ENCODE measurements around the gene CPAMD8. TPM values are rescaled to one million over a fixed set of nuclear protein-coding genes. Genes with fewer than 3 reads are reported as not detected.
"Not testable (repeated sequence)": the region's sequence is repeated elsewhere in the genome, so short reads cannot be mapped to it uniquely, and the experiment has no call there.

CPAMD8 gene
- total RNA-seq, 1 donor from 2014 or later: 5.3 TPM

DNA sequence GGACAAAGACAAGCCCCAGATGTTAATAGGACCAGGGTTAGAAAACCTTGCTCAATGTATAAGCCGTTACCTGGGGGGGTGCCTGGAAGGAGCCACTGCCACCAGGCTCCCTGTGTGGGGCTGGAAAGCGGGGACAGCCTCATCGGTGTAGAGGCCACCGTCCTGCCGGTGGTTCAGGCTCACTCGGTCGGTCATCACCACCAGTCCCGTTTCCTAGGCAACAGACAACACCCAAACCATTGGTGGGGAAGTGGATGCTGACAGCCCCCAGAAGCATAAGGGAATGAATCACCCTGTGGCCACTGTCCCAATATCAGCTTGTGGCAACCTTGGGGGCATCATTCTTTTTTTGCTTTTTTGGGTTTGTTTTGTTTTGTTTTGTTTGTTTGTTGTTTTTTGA is 55.8 kb downstream of the CPAMD8 start:
- no peak for DNase-seq (ENCODE audit: low read depth)
- TF ChIP-seq, protein P1, sequence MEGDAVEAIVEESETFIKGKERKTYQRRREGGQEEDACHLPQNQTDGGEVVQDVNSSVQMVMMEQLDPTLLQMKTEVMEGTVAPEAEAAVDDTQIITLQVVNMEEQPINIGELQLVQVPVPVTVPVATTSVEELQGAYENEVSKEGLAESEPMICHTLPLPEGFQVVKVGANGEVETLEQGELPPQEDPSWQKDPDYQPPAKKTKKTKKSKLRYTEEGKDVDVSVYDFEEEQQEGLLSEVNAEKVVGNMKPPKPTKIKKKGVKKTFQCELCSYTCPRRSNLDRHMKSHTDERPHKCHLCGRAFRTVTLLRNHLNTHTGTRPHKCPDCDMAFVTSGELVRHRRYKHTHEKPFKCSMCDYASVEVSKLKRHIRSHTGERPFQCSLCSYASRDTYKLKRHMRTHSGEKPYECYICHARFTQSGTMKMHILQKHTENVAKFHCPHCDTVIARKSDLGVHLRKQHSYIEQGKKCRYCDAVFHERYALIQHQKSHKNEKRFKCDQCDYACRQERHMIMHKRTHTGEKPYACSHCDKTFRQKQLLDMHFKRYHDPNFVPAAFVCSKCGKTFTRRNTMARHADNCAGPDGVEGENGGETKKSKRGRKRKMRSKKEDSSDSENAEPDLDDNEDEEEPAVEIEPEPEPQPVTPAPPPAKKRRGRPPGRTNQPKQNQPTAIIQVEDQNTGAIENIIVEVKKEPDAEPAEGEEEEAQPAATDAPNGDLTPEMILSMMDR (IDR thresholded peaks at IDR 0.05; ENCODE audit: insufficient read depth, low read length, poor library complexity, severe bottlenecking): no peak
- Histone ChIP-seq H3K27me3 (ENCODE audit: control insufficient read depth, insufficient read depth, low read length) (no peaks in the 10 kb centered on the region), H3K4me3 (ENCODE audit: low read depth, low read length) (no peak overlapping the region), H3K36me3 (ENCODE audit: control insufficient read depth, insufficient read depth, low read length) (no peaks in the 10 kb centered on the region)

DNA sequence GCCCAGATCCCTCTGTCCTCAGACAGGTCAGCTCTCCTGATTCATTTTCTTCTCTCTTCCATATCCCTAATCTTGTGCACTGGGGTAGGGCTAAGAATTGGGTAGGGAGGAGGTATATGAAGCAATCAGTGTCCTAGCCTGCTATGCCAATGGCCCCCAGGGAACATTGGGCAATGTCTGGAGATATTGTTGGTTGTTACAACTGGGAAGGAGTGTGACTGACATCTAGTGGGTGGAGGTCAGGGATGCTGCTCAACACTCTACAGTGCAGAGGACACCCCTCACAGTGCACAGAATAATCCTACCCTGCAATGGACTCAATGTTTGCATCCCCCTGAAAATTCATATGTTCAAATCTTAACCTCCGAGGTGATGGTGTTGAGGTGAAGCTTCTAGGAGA is 57.5 kb downstream of the CPAMD8 start:
- DNase-seq (ENCODE audit: low read depth): no peak
- no peaks in the 10 kb centered on the region for H3K36me3 ChIP-seq (ENCODE audit: control insufficient read depth, insufficient read depth, low read length)

DNA sequence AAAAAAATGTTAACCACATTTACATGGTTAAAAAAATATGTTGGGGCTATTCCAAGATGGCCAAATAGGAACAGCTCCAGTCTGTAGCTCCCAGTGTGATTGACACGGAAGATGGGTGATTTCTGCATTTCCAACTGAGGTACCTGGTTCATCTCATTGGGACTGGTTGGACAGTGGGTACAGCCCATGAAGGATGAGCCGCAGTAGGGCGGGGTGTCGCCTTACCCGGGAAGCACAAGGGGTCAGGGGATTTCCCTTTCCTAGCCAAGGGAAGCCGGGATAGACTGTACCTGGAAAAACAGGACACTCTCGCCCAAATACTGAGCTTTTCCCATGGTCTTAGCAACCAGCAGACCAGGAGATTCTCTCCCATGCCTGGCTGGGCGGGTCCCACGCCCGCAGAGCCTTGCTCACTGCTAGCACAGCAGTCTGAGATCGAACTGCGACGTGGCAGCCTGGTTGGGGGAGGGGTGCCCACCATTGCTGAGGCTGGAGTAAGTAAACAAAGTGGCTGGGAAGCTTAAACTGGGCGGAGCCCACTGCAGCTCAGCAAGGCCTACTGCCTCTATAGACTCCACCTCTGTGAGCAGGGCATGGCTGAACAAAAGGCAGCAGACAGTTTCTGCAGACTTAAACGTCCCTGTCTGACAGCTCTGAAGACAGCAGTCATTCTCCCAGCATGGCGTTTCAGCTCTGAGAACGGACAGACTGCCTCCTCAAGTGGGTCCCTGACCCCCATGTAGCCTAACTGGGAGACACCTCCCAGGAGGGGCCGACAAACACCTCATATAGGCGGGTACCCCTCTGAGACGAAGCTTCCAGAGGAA is 65.4 kb downstream of the CPAMD8 start:
- H3K36me3 ChIP-seq (ENCODE audit: control insufficient read depth, insufficient read depth, low read length); DNase-seq (ENCODE audit: low read depth); H3K4me3 ChIP-seq (ENCODE audit: low read depth, low read length); H3K27me3 ChIP-seq (ENCODE audit: control insufficient read depth, insufficient read depth, low read length): not testable (repeated sequence)

More for the DNA sequence above, 57.5 kb downstream of the CPAMD8 start:
- no peak overlapping the region for H3K4me3 ChIP-seq (ENCODE audit: low read depth, low read length)
- no peaks in the 10 kb centered on the region for H3K27me3 ChIP-seq (ENCODE audit: control insufficient read depth, insufficient read depth, low read length)
- TF ChIP-seq, protein P1 (IDR thresholded peaks at IDR 0.05; ENCODE audit: insufficient read depth, low read length, poor library complexity, severe bottlenecking): no peak

DNA sequence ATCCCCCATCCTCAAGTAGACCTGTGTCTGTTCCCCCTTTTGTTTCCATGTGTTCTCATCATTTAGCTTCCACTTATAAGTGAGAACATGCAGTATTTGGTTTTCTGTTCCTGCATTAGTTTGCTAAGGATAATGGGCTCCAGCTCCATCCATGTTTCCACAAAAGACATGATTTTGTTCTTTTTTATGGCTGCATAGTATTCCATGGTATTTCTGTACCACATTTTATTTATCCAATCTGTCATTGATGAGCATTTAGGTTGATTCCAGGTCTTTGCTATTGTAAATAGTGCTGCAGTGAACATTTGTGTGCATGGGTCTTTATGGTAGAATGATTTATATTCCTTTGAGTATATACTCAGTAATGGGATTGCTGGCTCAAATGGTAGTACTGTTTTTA is 68.3 kb downstream of the CPAMD8 start:
- H3K27me3 ChIP-seq (ENCODE audit: control insufficient read depth, insufficient read depth, low read length); H3K4me3 ChIP-seq (ENCODE audit: low read depth, low read length); H3K36me3 ChIP-seq (ENCODE audit: control insufficient read depth, insufficient read depth, low read length); DNase-seq (ENCODE audit: low read depth): not testable (repeated sequence)

- Histone ChIP-seq H3K27me3 (ENCODE audit: control insufficient read depth, insufficient read depth, low read length) (no peaks in the 10 kb centered on the region), H3K4me3 (ENCODE audit: low read depth, low read length) (no peak overlapping the region), H3K36me3 (ENCODE audit: control insufficient read depth, insufficient read depth, low read length) (no peaks in the 10 kb centered on the region)
- no peak for DNase-seq (ENCODE audit: low read depth)
- TF ChIP-seq, protein P1 (IDR thresholded peaks at IDR 0.05; ENCODE audit: insufficient read depth, low read length, poor library complexity, severe bottlenecking): no peak
Measured at GRCh38 chr19:16957855-16958254, 68.8 kb downstream of the CPAMD8 start.

DNA sequence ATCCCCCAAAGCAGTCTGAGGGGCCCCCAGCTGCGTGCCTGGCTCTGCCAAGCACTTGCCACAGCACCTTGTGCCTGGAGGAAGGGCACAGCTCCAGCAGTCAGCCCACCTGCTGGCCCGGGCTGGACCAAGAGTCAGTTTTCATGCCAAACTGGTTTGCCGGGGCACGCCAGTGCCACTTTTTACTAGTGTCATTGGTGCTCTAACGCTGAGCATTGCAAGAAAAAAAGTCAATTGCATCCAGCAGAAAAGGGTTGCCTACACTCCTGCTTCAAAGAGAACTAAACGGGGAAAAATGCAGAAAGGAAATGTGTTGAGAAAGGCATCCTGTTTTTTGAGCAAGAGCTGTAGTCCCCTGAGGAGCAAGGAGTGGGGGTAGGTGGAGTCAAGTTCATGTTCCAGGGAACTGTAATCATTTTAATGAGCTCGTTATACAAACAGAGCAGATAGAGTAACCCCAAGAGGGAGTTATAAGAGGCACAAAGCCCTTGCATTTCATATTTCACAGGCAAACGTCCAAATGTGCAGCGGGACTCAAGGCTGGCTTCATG is 69.4 kb downstream of the CPAMD8 start:
- no peak for DNase-seq (ENCODE audit: low read depth)
- Histone ChIP-seq H3K4me3 (ENCODE audit: low read depth, low read length) (no peak overlapping the region), H3K36me3 (ENCODE audit: control insufficient read depth, insufficient read depth, low read length) (no peaks in the 10 kb centered on the region), H3K27me3 (ENCODE audit: control insufficient read depth, insufficient read depth, low read length) (no peaks in the 10 kb centered on the region)
- TF ChIP-seq, protein P1 (IDR thresholded peaks at IDR 0.05; ENCODE audit: insufficient read depth, low read length, poor library complexity, severe bottlenecking): no peak

DNA sequence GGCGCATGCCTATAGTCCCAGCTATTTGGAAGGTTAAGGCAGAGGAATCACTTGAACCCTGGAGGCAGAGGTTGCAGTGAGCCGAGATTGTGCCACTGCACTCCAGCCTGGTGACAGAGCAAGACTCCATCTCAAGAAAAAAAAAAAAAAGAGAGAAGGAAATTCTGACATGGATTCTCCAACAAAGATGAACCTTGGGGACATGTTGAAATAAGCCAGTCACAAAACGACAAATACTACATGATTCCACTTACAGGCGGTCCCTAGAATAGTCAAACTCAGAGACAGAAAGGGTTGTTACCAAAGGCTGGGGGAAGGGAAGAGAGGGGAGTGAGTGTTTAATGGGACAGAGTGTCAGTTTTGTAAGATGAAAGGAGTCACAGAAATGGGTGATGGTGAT is 71.4 kb downstream of the CPAMD8 start:
- Histone ChIP-seq H3K36me3 (ENCODE audit: control insufficient read depth, insufficient read depth, low read length) (no peaks in the 10 kb centered on the region), H3K4me3 (ENCODE audit: low read depth, low read length) (no peak overlapping the region), H3K27me3 (ENCODE audit: control insufficient read depth, insufficient read depth, low read length) (no peaks in the 10 kb centered on the region)
- DNase-seq (ENCODE audit: low read depth): no peak
- TF ChIP-seq, protein P1 (IDR thresholded peaks at IDR 0.05; ENCODE audit: insufficient read depth, low read length, poor library complexity, severe bottlenecking): no peak

Data from kidney epithelial cell (primary cell).